Measurements from ENCODE around the gene PFAS.
A peak's percentile ranks its signal among the peaks of the same experiment; 100 is the strongest.

Gene PFAS

DNA sequence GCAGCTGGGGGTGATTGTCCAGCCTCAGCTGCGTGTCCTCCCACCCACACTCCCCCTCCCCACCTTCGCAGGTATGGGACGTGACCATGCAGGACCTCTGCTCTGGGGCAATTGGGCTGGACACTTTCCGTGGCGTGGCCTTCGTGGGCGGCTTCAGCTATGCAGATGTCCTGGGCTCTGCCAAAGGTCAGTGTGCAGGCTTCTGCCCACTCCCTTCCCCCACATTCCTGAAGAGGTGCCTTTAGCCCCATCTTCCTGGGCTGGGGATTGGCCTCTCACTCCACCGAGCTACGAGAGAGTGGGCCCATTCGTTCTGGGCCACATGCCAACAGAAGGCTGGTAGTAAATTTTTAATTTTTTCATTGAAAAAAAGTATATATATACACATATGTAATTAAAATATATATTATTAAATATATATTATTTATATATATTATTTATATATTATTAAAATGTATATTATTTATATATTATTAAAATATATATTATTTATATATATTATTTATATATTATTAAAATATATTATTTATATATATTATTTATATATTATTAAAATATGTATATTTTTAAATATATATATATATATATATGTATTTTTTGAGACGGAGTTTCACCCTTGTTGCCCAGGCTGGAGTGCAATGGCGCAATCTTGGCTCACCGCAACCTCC lies 18.5 kb downstream of the PFAS start:
- DNase-seq, result no peak

DNA sequence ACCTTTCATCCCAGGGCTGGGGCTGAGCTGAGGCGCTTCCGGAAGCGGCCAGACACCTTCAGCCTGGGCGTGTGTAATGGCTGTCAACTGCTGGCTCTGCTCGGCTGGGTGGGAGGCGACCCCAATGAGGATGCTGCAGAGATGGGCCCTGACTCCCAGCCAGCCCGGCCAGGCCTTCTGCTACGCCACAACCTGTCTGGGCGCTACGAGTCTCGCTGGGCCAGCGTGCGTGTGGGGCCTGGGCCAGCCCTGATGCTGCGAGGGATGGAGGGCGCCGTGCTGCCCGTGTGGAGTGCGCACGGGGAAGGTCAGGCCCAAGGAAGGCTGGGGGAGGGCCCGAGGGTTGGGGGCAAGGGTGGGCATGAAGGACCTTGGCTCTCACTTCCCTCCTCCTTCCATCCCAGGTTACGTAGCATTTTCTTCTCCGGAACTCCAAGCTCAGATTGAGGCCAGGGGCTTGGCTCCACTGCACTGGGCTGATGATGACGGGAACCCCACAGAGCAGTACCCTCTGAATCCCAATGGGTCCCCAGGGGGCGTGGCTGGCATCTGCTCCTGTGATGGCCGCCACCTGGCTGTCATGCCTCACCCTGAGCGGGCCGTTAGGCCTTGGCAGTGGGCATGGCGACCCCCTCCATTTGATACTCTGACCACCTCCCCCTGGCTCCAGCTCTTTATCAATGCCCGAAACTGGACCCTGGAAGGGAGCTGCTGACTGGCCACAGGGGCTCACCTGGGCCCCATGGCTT lies 19.6 kb downstream of the PFAS start:
- no peak for DNase-seq

DNA sequence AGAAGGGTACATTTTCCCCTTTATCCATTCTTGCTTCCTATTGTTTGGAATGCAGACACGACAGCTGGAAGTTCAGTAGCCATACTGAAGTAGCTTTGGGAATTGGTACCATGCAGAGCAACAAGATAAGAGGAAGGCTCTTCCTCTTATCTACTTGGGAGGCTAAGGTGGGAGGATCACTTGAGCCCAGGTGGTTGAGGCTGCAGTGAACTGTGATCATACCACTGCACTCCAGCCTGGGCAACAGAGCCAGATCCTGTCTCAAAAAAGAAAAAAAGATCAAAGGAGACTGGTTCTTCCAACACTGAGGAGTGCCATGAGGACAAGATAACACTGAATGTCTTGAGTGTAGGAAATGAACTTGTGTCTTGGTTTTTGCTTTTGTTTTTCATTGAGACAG lies 23.3 kb downstream of the PFAS start:
- DNase-seq, result no peak

DNA sequence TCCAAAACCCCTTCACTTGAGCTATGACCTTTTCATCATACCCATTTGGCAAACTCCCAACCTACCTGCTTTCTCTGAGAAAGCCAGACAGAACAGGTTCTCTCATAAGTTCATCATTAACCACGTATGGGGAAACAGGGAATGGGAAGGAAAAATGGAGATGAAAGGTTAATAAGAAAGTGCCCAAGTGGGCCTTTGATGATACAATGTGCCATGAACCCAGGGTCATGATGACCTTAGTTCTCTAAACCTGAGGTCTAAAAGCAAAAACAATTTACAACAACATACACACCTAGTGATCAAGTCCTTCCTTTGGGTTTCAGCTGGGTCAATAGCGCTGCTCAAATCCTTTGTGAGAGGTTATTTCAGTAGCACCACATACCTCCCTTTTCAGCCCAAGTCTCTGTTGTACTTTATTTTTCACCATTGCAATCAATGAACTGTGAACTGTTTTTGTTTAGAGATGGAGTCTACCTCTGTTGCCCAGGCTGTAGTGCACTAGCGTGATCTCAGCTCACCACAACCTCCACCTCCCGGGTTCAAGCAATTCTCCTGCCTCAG lies 24.9 kb downstream of the PFAS start:
- no peak for DNase-seq

DNA sequence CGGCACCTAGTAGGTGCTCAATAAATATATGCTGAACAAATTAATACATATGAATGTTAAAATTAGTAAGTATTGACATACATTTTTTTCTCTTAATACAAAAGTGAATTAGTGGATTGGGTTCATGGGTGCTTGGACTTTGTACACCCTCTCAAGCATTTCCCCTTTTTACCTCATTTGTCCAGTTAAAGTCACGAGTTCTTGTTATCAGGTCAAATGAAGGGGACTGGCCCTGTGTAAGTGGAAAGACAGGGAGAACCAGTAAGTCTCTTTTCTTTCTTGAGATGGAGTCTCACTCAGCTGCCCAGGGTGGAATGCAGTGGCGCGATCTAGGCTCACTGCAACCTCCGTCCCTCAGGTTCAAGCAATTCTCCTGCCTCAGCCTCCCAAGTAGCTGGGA lies 25.7 kb downstream of the PFAS start:
- no peak for DNase-seq

DNA sequence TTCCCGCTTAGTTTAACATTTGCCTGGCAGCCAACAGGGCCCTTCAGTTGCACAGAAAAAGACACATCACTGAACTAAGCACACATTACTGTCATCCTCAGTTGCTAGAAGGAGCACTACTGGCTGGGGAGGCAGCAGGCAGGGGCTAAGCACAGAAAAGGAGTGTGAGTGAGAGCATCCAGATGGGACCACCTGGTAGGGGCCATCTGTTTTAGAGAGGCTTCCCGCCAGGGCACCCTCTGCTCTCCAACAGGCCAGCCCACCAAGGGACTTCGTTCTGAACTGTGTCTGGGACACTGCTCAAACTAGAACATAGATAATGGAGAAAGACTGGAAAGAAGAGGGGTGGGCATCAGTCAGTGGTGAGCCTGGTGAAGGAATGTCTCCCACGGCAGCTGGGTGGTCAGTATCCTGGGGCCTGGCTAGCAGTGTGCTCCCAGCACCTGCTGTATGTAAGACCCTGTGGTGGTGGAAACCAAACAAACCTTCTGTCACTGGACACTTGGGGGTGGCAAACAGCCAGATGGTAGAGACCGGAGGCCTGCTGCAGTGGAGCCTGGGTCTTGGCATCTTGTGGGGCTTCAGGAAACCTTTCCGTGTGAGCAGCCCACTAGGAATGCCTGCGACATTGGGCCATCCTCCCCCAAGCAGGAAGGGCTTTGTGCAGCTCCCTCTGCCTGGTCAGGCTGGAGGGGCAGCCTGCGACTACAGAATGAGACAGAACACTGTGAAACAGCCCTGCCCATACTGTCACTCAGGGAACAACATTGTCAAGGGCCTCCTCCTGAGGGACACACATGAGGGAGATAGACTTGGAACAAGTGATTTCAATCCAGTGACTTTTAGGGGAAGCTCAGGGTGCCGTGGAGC lies 26.6 kb downstream of the PFAS start:
- DNase-seq, result no peak

DNA sequence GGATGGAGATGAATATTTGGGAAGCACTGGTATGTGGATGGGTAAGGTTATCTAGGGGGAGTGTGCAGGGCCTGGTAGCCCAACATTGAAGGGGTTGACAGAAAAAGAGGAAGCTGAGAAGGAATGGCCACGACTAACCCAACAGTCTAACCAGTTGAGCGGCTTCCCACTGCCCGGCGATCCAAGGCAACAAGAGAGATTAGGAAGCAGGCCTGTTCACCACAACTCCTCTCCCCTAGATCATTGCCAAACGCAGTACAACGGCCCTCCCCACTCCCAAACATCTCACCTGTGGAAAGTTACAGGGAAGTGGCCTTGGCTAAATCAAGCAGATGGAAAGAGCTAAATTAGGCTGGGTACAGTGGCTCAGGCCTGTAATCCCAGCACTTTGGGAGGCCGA lies 28.2 kb downstream of the PFAS start:
- no peak for DNase-seq

DNA sequence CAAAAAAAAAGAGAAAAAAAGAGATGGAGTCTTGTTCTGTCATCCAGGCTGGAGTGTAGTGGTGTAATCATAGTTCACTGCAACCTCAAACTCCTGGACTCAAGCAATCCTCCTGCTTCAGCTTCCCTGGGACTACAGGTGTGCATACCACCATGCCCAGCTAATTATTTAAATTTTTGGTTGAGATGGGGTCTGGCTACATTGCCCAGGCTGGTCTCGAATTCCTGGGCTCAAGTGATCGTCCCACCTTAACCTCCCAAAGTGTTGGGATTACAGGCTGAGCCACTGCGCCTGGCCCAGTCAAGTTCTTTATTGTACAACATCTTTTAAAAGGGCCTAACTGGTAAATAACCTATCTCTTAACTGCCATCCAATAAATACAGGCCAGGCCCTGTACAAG lies 33.3 kb downstream of the PFAS start:
- DNase-seq, result no peak

DNA sequence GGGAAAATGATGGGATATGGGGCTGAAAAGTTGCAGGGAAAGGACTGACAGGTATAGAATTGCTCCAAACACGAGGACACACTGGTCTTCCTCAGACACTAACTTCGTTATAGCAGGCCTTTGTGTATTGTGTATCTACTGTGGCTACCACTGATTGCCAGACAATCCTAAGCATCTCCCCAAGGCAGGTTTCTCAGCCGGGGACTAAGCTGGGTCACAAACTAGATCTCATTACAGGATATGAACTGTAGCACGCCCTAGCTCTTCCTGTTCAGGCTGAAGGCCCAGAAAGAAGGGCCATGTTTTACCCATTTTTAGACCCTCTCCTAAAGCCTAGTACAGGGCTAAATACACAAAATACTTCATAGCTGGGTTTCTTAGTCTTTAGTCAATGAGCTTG lies 34.3 kb downstream of the PFAS start:
- DNase-seq, result no peak

DNA sequence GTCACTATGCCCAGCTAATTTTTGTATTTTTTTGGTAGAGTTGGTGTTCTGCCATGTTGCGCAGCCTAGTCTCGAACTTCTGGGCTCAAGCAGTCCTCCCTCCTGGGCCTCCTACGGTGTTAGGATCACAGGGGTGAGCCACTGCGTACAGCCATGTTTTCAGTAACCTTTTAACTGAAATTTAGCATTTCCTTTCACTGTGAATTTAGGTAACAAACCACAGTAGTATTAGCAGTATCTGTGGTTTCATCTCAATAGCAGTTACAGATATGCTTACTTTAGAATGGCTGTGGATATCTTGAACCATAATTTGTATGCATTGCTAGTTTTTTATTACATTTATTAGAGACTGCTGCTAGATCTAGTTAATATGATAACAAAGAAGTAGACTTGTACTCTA lies 35.0 kb downstream of the PFAS start:
- DNase-seq, result no peak

DNA sequence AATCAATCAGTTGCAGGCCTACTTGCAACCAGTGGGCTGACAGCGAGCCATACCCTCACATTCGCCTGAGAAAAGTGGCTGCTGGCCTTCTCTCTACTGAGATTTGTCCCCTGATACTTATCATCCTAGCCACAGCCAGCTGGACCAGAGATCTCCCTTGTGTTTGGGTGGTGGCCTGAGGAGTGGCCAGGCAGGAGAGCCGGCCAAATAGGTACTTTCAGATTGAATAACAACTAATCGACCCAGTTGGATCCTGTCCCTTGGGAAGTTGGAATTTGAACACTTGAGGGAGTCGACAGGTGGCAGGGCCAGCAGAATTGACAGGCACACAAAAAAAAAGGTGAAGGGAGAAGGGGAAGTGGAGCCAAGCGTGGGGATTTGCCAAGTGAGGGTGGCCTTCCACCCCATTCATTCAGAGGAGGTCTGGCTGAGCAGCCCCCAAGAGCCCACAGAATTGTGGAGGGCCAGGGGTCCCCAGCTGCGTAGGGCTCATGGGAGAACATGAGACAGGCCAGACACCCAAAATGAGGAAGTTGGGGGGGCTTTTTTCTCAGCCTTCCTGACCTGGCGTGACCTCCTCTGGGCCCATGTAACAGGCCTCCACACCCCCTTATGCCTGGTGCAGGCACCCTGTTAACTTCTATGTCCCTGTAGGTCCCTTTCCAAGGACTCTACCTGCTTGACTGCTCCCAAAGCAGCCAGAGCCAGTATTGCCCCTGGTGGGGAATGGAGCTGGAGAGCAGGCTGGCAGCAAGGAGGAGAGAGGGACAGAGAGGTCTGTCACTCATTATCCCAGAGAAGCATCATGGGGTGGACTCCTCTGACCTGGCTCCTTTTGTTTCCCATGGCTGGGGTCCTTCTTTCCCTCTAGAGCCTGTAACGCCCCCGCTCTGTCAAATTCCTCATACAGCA lies 36.4 kb downstream of the PFAS start:
- no peak for DNase-seq

DNA sequence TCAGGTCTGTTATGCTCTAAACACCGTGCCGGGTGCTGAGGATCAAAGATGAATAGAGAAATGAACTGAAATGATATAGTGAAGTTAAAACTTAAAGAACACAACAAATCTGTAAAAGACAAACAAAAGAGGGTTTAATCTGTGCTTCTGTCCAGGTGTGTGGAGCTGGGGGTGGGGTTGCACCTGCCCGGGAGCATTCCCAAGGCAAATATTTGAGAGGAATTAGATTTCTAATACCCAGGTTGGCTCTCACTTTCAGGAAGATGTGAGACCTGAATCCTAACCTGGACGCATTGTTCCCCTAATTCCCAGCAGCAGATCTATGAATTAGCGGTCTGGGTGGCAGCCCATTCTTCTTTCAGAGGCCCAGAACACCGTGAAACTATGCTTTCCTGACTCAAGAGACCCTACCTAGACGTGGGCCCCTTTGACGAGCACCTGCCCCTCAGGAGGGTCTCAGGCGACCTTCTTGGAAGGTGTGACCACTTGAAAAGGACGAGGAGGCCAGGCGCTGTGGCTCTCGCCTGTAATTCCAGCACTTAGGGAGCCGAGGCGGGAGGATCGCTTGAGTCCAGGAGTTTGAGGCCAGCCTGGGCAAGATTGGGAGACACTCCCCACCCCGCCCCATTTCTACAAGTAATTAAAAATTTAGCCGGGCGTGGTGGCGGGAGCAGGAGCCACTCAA lies 38.7 kb downstream of the PFAS start:
- no peak for DNase-seq

DNA sequence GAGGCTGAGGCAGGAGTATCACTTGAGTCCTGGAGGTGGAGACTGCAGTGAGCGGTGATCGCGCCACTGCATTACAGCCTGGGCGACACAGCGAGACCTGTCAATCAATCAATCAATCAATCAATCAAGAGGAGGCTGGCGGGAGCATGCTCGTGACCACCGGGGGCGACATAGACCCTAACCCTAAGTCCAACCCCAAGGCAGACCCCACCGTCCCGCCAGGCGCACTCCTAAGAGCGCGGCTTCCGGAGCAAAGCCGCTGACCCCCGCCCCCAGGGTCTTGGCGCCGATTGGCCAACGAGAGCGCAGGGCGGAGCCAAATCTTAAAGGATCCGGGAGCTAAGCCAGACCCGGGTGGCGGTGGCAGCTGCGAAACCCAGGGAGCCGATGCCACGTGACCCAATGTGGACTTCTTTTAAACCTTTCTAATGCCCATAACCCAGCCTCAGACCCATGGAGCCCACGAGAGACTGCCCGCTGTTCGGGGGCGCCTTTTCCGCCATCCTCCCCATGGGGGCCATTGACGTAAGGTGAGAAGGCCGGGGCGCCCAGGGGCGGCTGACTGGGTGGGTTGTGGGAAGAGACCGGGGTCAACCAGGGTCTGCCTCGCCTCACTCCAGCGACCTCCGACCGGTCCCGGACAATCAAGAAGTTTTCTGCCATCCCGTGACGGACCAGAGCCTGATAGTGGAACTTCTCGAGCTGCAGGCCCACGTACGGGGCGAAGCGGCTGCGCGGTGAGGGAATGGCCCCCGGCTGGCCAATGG lies 39.4 kb downstream of the PFAS start, which contains the start of gene RANGRF:
Gene RANGRF, plus strand, starts transcription at position 335 of the 767 bp plus-strand sequence. Its CDS starts 119 bp downstream, at position 454.
- peak; percentile 92 for DNase-seq

DNA sequence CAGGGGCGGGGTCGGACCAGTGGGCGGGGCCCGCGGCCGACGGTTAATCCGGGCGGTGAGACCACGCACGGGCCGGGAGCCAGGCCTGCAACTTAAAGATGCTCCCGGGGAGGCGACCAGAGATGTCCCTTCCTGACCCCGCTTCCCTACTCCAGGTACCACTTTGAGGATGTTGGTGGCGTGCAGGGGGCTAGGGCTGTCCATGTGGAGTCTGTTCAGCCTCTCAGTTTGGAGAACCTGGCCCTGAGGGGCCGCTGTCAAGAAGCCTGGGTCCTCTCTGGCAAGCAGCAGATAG lies 40.0 kb downstream of the PFAS start:
- no peak for DNase-seq

DNA sequence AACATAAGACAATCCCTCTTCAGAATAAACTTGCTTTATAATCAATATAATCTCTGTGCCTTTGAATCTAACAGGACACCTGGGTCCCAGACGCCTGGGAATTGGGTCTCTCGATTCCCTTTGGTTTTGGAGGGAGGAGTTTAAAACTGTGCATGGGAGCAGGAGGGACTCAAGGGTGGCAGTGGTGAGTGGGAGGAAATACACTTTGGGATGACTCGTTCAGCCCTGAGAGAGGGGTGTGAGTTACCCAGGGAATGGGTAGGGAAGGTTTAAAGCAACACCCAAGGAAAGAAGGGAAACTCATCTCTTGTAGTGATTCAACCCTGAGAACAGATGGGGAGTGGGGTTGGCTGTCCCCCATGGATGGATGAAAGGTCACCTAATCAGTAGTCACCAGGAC lies 41.0 kb downstream of the PFAS start:
- no peak for DNase-seq

DNA sequence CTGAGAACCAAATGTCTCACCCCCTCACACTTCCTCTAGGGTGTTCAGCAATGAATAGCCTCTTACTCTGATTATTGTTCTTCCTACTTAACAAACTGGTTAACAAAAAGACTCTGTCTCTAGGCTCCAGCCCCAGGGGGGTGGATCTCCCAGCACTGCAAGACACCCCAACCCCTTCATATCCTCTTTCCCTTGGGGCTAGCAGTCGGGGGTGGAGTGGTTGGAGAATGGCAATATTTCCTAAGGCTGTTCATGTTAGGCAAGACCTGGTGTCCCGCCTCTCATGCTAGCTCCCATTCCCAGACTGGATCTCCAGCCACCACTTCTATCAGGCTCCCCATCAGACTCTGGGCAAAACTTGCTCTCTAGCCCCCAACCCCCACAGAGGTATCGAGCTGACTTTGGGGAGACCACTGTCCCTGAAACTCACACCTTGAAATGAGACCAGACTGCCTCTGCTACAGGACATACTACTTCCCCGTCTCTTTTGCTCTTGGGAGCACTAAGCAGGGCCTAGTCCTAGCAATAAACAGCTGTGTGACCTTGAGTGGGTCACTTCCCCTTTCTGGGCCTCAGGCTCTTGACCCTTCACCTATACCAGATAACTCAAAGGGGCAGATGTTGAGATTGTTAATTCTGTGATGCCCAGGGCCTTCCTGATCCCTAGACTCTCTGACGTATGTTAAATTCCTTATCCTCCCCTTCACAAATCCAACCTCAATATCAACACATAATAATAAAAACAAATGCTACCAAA lies 43.7 kb downstream of the PFAS start:
- no peak for DNase-seq

DNA sequence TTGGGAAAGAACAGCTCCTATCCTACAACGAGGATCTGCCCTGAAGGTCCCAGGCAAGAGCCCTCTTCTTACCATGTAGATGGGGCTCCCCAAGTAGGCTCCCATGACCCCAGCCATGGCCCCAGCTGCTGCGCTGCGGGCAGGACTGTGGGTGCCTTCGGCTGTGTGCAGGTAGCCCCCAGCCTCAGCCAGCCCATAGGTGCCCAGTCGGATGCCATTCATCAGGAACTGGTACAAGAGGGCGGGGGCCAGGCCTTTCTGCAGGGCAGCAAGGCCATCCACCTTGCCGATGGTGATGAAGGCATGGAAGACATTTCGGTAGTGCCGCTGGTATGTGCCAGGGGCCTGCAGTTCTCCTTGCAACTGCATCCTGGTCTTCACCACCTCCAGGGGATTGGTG lies 45.3 kb downstream of the PFAS start:
- DNase-seq, result no peak

DNA sequence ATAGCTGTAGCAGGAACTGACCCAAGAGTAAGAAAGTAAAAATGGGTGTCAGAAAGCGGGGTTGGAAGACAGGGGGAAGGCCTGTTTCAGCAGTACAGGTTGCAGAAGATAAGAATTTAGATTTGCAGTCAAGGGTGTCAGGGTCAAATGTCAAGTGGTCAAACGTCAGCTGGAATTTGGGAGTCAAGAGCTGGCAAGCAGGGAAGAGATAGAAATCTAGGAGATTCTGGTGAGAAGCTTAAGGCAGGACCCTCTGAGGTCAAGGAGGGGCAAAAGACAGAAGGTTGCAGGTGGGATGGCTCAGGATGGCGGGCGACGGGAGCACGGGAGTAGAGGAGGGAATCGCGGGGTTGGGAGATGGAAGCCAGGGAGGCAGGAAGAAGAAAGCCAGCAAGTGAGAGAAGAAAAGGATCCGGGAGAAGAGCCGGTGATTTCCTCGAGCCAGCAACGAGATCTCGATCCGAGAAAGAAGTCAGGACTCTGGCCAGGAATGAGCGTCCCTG lies 45.8 kb downstream of the PFAS start:
- DNase-seq, result no peak

DNA sequence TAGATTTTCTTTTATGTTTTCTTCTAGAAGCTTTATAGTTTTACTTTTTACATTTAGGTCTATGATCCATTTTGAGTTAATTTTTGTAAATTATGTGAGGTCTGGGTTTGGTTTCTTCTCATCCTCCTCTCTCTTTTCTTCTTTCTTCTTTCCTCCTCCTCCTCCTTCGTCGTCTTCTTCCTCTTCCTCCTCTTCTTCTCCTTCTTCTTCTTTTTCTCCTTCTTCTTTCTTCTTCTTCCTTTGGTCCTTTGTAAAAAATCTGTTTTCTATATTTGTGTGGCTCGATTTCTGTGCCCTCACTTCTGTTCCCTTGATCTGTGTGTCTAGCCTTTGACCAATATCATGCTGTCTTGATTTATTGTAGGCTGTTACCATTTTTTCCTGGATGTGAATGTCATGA lies 51.1 kb downstream of the PFAS start:
- DNase-seq, result no peak

DNA sequence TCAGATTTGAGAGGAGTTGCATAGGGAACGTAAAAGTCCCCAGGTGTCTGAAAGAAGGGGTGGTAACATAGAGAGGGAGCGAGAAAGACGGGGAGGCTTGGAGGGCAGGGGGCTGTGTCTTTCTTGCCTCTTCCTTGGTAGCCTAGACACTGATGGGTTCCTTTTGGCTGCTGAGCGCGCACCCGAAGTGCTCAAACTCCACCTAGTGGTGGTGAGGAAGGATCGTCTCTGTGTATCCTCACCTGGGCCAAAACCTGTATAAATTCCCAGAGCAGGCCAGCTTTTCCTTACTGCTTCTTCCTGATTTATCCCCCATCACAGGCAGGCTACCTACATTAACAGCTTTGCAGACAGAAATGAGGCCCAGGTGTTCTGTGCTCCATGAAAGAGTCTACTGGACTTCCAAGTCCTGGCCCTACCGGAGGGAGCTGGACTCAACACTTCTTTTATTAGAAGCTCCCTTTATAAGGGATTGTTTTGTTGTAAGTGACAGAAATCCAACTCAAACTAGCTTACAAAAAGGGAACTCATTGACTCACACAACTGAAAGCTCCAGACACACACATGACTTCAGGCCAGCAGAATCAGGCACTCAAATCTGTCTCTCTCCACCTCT lies 51.6 kb downstream of the PFAS start:
- DNase-seq, result peak; percentile 72
